Neural crest cell (in vitro differentiated cells): ENCODE data around the gene BASP1. TPM values are rescaled to one million over a fixed set of nuclear protein-coding genes. Genes with fewer than 3 reads are reported as not detected.
"Not testable (repeated sequence)": the region's sequence is repeated elsewhere in the genome, so short reads cannot be mapped to it uniquely, and the experiment has no call there.

Experiments
- DNase-seq: peaks from one replicate; pipeline ENCODE4 v3.0.0; 2021; ENCODE audit warnings: low read depth, mixed read lengths, low spot score
- H3K27ac Mint-ChIP-seq: one replicate; pipeline ENCODE4 v1.8.0; 2021; ENCODE audit warnings: mild to moderate bottlenecking, mixed read lengths; ENCODE audit not compliant: unreplicated experiment
- H3K27me3 Mint-ChIP-seq: 2 replicates; pipeline ENCODE4 v1.8.0; 2021; ENCODE audit warnings: low read depth, mild to moderate bottlenecking, mixed read lengths
- H3K36me3 Mint-ChIP-seq: 2 replicates; pipeline ENCODE4 v1.8.0; 2021; ENCODE audit warnings: low read depth, mild to moderate bottlenecking, mixed read lengths
- H3K4me1 Mint-ChIP-seq: 2 replicates; pipeline ENCODE4 v1.8.0; 2021; ENCODE audit warnings: mixed read lengths
- H3K4me3 Mint-ChIP-seq: one replicate; pipeline ENCODE4 v1.8.0; 2021; ENCODE audit warnings: mild to moderate bottlenecking, mixed read lengths
- H3K9me3 Mint-ChIP-seq: 2 replicates; pipeline ENCODE4 v1.8.0; 2021; ENCODE audit warnings: mixed read lengths
- CTCF ChIP-seq: fragments of 200-600 bp; sonication (generic); conservative IDR thresholded peaks from 2 replicates; pipeline ENCODE4 v1.5.0; 2021; ENCODE audit warnings: antibody characterized with exemption, mild to moderate bottlenecking
- total RNA-seq: library from RNA; stranded (reverse); gene quantifications from 2 replicates; pipeline ENCODE4 v1.2.1, GENCODE V29; 2021

Gene BASP1
- total RNA-seq, 1 donor from 2014 or later, result 100 TPM

GRCh38 chr5:17256839-17257238 is 39.4 kb downstream of the BASP1 start:
- Mint-ChIP-seq H3K9me3 (no peaks in the 10 kb centered on the region), H3K27me3 (no peaks in the 10 kb centered on the region), H3K36me3 (peaks cover 27% of the 10 kb centered on the region), H3K4me3 (no peak overlapping the region), H3K27ac (no peak overlapping the region), H3K4me1 (peaks cover 11% of the 10 kb centered on the region)
- DNase-seq, result no peak
- TF ChIP-seq CTCF, result no peak

- Mint-ChIP-seq H3K27ac (no peak overlapping the region), H3K9me3 (no peaks in the 10 kb centered on the region), H3K4me1 (peaks cover 11% of the 10 kb centered on the region), H3K4me3 (no peak overlapping the region), H3K36me3 (peaks cover 36% of the 10 kb centered on the region), H3K27me3 (no peaks in the 10 kb centered on the region)
- TF ChIP-seq CTCF, result no peak
- DNase-seq, result no peak
Measured at GRCh38 chr5:17257705-17258273, 40.4 kb downstream of the BASP1 start.

GRCh38 chr5:17258431-17258830 is 41.0 kb downstream of the BASP1 start:
- H3K36me3 Mint-ChIP-seq, result peaks cover 36% of the 10 kb centered on the region
- no peak for DNase-seq
- H3K9me3 Mint-ChIP-seq, result no peaks in the 10 kb centered on the region
- H3K4me1 Mint-ChIP-seq, result peaks cover 11% of the 10 kb centered on the region
- H3K4me3 Mint-ChIP-seq, result no peak overlapping the region
- H3K27ac Mint-ChIP-seq, result no peak overlapping the region
- no peak for TF ChIP-seq CTCF
- no peaks in the 10 kb centered on the region for H3K27me3 Mint-ChIP-seq

GRCh38 chr5:17259012-17259411 is 41.6 kb downstream of the BASP1 start:
- not testable (repeated sequence) for H3K9me3 Mint-ChIP-seq, H3K27me3 Mint-ChIP-seq, DNase-seq, H3K4me3 Mint-ChIP-seq, H3K27ac Mint-ChIP-seq
- Mint-ChIP-seq H3K36me3 (peaks cover 34% of the 10 kb centered on the region), H3K4me1 (peaks cover 11% of the 10 kb centered on the region)

- no peak overlapping the region for H3K4me3 Mint-ChIP-seq
- H3K36me3 Mint-ChIP-seq, result peaks cover 30% of the 10 kb centered on the region
- H3K4me1 Mint-ChIP-seq, result peaks cover 11% of the 10 kb centered on the region
- no peaks in the 10 kb centered on the region for H3K27me3 Mint-ChIP-seq
- H3K27ac Mint-ChIP-seq, result no peak overlapping the region
- no peak for TF ChIP-seq CTCF
- DNase-seq, result no peak
- H3K9me3 Mint-ChIP-seq, result no peaks in the 10 kb centered on the region
Measured at GRCh38 chr5:17259630-17260257, 42.3 kb downstream of the BASP1 start.

GRCh38 chr5:17260549-17260948 is 43.1 kb downstream of the BASP1 start:
- Mint-ChIP-seq H3K4me3 (no peak overlapping the region), H3K27ac (no peak overlapping the region), H3K36me3 (peaks cover 30% of the 10 kb centered on the region), H3K27me3 (no peaks in the 10 kb centered on the region), H3K4me1 (peaks cover 11% of the 10 kb centered on the region), H3K9me3 (no peaks in the 10 kb centered on the region)
- DNase-seq, result no peak
- no peak for TF ChIP-seq CTCF
